Suppressor macrophage treated with lipopolysaccharide for 1 hour (primary cell): ENCODE results near the gene CD151.

ENCODE experiments used
- DNase-seq, 3 donors: peaks; one replicate each; pipeline ENCODE4 v3.0.0-alpha.2; 2020 to 2022

The CD151 gene

GRCh38 chr11:843818-844692 lies 11.3 kb downstream of the CD151 start:
- peak; percentile 79 to 91 (median 84) for DNase-seq

- peak; percentile 69 to 85 (median 75) for DNase-seq
These were observed 12.2 kb downstream of the CD151 start for GRCh38 chr11:844693-845644.

- DNase-seq = no peak
These were observed 13.2 kb downstream of the CD151 start for GRCh38 chr11:845872-846495.

GRCh38 chr11:846496-847098 lies 13.8 kb downstream of the CD151 start:
- peak in 1 of 3 donors; percentile 24 for DNase-seq

GRCh38 chr11:847876-848275 lies 15.1 kb downstream of the CD151 start:
- no peak for DNase-seq

- peak; percentile 57 to 77 (median 64) for DNase-seq
These were observed 15.7 kb downstream of the CD151 start for GRCh38 chr11:848380-848931.

- DNase-seq = peak; percentile 19 to 45 (median 23)
These were observed 16.5 kb downstream of the CD151 start for GRCh38 chr11:849104-849824.

- no peak for DNase-seq
These were observed 17.4 kb downstream of the CD151 start for GRCh38 chr11:849951-850774.

GRCh38 chr11:850775-851763 lies 18.3 kb downstream of the CD151 start:
- no peak for DNase-seq

- DNase-seq = no peak
These were observed 20.0 kb downstream of the CD151 start for GRCh38 chr11:852762-853161.

GRCh38 chr11:853682-854448 lies 21.1 kb downstream of the CD151 start:
- DNase-seq = no peak

- DNase-seq = no peak
These were observed 22.0 kb downstream of the CD151 start for GRCh38 chr11:854601-855329.

- no peak for DNase-seq
These were observed 22.6 kb downstream of the CD151 start for GRCh38 chr11:855330-855674.

GRCh38 chr11:855796-856195 lies 23.0 kb downstream of the CD151 start:
- no peak for DNase-seq

- DNase-seq = no peak
These were observed 23.6 kb downstream of the CD151 start for GRCh38 chr11:856397-856796.

- no peak for DNase-seq
These were observed 25.5 kb downstream of the CD151 start for GRCh38 chr11:858053-858761.

GRCh38 chr11:858762-859339 lies 26.1 kb downstream of the CD151 start:
- DNase-seq = no peak
